ENCODE results near the gene TMEM114.

TMEM114 gene

DNA sequence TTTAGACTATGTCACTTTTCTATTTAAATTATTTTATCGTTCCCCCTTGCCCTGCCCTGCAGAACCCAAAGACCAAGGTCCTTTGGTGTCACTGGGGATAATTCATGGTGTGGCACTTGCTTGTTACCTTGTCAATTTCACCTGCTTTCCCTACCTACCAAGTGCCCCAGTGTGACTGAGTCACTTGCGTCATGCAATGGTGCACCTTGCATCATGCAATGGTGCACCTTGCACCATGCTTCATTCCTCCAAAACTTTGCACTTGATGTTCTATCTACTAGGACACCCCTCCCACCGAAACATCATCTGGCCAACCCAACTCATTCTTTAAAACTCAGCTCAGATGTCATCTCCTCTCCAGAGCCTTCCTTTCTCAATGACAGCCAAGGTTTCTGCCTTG lies 47.1 kb downstream of the TMEM114 start:
- DNase-seq, result no peak

DNA sequence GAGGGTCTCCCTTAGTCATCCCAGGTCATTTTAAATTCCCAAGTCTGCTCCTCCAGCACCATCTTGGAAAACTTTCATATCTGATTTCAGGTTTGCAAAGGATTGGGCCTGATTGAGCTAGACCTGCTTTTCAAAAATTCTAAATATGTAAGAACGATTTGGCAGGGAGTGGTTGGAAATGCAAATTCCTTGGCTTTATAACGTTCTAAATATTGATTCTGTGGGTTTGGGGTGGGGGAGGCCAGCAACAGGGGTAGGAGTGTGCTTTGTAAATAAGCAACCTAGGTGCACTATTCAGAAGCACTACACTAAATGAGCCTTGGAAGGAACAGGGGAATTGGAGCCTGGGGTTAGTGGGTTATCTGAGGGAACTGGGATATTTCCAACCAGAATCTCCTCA lies 47.9 kb downstream of the TMEM114 start:
- no peak for DNase-seq

DNA sequence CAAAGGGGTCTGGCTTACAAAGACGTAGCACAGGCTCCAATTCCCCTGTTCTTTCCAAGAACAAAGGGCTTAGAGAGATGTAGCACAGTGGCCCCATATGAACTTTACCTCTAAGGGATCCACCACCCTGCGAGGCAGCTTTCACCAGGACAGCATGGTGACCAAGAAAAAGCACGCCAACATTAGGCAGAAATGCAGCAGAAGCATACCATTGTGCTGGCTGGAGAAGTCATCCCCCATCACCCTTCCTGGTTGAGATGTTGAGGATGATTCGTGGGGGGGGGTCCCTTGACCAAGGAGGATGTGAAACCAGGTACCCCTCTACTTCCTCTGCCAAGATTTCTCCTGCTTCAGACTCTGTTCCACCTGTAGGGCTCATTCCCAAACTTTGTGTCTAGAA lies 48.4 kb downstream of the TMEM114 start:
- DNase-seq, result no peak

DNA sequence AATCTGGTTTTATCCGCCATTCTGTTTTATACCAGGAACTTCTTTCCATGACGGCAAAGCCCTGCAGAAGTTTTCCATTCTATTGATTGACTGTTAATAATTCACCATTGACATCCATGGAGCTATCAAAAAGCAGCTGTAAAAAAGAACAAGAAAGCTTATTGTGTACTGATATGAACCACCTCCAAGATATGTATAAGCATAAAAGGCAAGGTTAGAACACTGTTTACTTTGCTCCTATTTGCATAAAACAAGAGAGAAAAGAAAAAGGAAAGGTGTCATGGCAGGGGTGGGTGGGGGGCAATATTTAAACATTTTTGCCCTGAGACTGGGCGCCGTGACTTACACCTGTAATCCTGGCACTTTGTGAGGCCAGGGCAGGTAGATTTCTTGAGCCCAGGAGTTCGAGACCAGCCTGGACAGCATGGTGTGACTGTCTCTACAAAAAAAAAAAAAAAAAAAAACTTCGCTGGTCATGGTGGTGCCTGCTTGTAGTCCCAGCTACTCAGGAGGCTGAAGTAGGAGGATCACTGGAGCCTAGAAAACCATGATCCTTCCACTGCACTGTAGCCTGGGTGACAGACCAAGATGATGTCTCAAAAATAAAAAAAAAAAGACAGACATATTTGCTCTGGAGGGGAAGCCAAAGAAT lies 52.5 kb downstream of the TMEM114 start:
- DNase-seq, result no peak

DNA sequence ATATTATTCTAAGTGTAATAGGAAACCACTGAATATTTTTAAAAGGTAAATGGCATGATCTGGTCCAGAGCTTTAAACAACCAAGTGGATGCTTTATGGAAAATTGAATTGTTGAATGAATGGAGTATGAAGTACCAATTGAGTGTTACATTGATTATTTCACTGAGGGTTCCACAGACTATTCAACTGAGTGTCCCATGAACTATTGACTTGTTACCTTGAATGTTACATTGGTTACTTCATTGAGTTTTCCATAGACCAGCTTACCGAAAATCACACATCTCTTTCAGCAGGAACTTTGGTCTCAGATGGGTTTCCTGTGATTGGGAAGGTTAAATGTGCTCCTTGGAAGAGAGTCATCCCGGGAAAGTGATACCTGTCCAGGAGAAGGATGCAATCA lies 56.8 kb downstream of the TMEM114 start:
- DNase-seq, result no peak

DNA sequence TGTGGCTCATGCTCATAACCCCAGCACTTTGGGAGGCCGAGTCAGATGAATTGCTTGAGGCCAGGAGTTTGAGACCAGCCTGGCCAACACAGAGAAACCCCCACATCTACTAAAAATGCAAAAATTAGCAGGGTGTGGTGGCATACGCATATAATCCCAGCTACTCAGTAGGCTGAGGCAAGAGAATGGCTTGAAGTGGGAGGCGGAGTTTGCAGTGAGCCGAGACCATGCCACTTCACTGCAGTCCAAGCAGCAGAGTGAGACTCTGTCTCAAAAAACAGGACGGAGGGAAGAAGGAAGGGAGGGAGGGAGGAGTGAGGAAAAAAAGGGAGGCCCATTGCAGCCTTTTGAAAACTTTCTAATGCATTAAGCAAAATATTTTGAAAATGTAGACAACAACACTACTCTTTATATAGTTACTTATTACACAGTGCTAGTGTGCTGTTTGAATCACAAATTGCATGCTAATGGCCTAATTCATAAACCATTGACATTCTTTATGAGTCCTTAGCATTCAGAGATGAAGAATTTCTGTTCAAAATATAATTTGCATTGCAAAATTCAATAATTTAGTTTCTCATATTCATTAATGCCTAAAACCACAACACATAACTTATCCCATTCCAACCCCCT lies 59.4 kb downstream of the TMEM114 start:
- no peak for DNase-seq

DNA sequence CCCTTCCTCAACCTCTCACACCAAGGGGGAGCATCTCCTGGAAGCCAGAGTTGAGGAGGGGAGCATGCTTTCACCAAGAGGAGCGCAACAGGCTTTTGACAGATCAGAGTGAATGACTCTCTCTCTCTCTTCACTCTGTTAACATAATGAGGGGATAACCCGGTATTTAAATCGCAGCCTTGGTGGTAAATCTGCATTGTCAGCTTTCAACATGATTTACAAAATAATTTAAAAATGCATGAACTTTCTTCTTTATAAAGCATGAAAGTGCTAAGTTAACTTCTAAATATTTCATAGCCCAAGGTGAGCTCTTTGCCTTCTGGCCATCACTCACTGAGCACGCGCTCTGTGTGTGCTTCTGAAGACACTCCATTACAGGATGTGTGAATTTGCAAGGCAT lies 61.8 kb downstream of the TMEM114 start:
- no peak for DNase-seq

DNA sequence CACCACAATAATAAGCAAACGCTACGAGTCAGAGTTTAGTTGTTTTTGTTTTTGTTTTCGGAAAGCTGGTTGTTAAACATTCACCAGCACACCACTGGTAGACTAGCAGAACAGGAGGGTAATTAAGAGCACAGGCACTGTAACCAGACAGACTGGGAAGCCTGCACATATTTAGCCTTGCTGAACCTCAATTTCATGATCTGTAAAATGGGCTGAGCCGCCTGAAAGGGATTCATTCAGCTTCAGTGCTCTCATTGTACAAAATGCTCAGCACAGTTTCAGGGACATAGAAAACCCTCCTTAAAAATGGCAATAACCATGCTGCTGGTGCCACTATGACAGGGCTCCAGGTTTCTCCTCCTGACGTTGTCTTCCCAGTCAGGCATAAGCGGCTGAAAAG lies 66.4 kb downstream of the TMEM114 start:
- DNase-seq, result no peak

DNA sequence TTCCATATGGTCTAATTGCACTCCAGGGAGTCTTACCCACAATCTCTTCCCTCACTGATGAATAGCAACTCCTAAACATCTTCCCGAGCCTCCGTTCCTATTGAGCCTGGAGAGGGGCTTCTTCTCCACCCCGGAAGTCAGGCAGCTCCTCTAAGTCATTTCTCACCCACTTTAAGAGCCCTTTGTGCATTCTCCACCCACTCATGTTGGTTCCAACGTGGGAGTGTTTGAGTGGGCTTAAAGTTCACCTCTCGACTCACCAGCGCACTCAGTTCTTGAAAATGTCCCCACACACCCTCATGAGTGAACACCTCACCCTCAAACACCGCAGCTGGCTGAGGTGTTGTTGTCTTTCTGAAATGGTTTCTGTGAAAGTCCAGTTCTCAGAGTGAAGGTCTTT lies 67.6 kb downstream of the TMEM114 start:
- DNase-seq, result no peak

DNA sequence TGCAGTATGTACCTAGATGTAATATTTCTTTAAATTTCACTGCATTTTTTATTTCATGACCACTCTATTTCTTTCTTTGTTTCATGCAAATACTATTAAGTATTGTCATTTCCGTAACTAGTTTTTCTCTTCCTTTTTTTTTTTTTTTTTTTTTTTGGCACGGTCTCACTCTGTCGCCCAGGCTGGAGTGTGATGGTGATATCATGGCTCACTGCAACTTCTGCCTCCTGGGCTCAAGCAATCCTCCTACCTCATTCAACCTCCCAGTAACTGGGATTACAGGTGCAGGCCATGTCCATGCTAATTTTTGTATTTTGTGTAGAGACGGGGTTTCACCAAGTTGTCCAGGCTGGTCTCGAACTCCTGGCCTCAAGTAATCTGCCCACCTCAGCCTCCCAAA lies 70.7 kb downstream of the TMEM114 start:
- no peak for DNase-seq
